Skeletal muscle satellite cell (primary cell): ENCODE data around the gene SLK.

Source experiments
- H3K27me3 ChIP-seq: 2 replicates; pipeline ENCODE4 v1.7.0; 2013; ENCODE audit warnings: low read length; ENCODE audit not compliant: control insufficient read depth, insufficient read depth
- H3K36me3 ChIP-seq: 2 replicates; pipeline ENCODE4 v1.7.0; 2013; ENCODE audit warnings: mild to moderate bottlenecking, control low read depth, low read length; ENCODE audit not compliant: insufficient read depth
- H3K4me1 ChIP-seq: 2 replicates; pipeline ENCODE4 v1.7.0; 2013; ENCODE audit warnings: low read length; ENCODE audit not compliant: control insufficient read depth, insufficient read depth
- H3K4me2 ChIP-seq: 2 replicates; pipeline ENCODE4 v1.7.0; 2013; ENCODE audit warnings: mild to moderate bottlenecking, low read length
- H3K4me3 ChIP-seq: 2 replicates; pipeline ENCODE4 v1.7.0; 2013; ENCODE audit warnings: low read length
- H3K9ac ChIP-seq: 2 replicates; pipeline ENCODE4 v1.7.0; 2013; ENCODE audit warnings: mild to moderate bottlenecking, low read depth, low read length, moderate library complexity
- H3K9me3 ChIP-seq: replicated peaks from 2 replicates; pipeline ENCODE4 v1.7.0; 2013; ENCODE audit warnings: mild to moderate bottlenecking, control low read depth, low read length

SLK gene

DNA sequence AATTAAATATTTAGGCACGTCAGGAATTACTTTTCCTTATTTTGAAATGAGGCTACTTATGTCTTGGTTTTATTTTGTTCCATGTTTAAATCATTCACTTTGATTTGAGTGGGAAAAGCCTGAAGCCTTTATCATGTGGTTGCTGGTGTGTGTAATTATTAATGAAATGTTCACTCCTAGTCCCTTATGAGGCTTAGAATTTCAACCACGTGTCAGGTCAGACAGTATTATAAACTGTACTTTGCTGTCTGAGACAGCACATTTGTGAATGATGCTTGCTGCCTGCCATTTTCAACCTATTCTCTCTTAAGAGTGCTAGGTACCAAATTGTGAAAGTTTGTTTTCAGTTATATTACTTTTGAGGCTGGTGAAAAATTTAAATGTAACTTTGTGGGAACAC is 59.8 kb downstream of the SLK start:
- Histone ChIP-seq H3K9me3 (no peaks in the 10 kb centered on the region), H3K27me3 (no peaks in the 10 kb centered on the region), H3K36me3 (peaks cover 48% of the 10 kb centered on the region), H3K4me3 (no peak overlapping the region), H3K4me1 (peaks cover under 1% of the 10 kb centered on the region), H3K9ac (no peak overlapping the region), H3K4me2 (no peak overlapping the region)

DNA sequence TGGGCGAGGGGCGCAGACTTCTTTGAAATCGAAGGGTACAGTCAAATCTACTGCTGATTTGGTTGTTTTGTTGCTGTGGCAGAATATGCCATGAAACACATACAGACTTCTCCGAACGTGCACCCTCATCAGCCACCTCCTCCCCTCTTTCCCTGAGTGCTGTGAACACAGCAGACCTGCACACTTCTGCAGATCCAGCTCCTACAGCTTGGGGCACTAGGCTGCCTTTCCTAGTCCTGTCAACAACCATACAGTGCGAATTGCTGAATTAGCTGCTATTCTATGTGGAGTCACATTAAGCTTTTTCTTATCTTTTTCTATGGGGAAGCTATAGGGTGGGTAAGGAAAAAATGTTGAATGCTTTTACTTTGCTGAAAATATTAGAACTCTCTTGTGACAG is 61.2 kb downstream of the SLK start:
- H3K9ac ChIP-seq: no peak overlapping the region
- H3K4me2 ChIP-seq: no peak overlapping the region
- peaks cover 49% of the 10 kb centered on the region for H3K36me3 ChIP-seq
- H3K4me1 ChIP-seq: no peaks in the 10 kb centered on the region
- no peaks in the 10 kb centered on the region for H3K27me3 ChIP-seq
- no peaks in the 10 kb centered on the region for H3K9me3 ChIP-seq
- H3K4me3 ChIP-seq: no peak overlapping the region

- Histone ChIP-seq H3K4me3 (no peak overlapping the region), H3K4me1 (no peaks in the 10 kb centered on the region), H3K9ac (no peak overlapping the region), H3K36me3 (peaks cover 41% of the 10 kb centered on the region), H3K27me3 (no peaks in the 10 kb centered on the region), H3K4me2 (no peak overlapping the region), H3K9me3 (no peaks in the 10 kb centered on the region)
Measured at GRCh38 chr10:104028823-104029520, 62.0 kb downstream of the SLK start.

GRCh38 chr10:104029521-104029860 is 62.6 kb downstream of the SLK start:
- Histone ChIP-seq H3K4me1 (no peaks in the 10 kb centered on the region), H3K27me3 (no peaks in the 10 kb centered on the region), H3K4me3 (no peak overlapping the region), H3K9ac (no peak overlapping the region), H3K4me2 (no peak overlapping the region), H3K9me3 (no peaks in the 10 kb centered on the region), H3K36me3 (peaks cover 36% of the 10 kb centered on the region)

GRCh38 chr10:104031631-104032030 is 64.7 kb downstream of the SLK start:
- no peak overlapping the region for H3K4me3 ChIP-seq
- H3K36me3 ChIP-seq: peaks cover 19% of the 10 kb centered on the region
- no peak overlapping the region for H3K4me2 ChIP-seq
- no peaks in the 10 kb centered on the region for H3K27me3 ChIP-seq
- no peak overlapping the region for H3K9ac ChIP-seq
- no peaks in the 10 kb centered on the region for H3K4me1 ChIP-seq
- no peaks in the 10 kb centered on the region for H3K9me3 ChIP-seq

GRCh38 chr10:104032144-104032775 is 65.3 kb downstream of the SLK start:
- H3K9ac ChIP-seq: no peak overlapping the region
- no peaks in the 10 kb centered on the region for H3K27me3 ChIP-seq
- H3K9me3 ChIP-seq: no peaks in the 10 kb centered on the region
- no peak overlapping the region for H3K4me2 ChIP-seq
- H3K4me3 ChIP-seq: no peak overlapping the region
- peaks cover 19% of the 10 kb centered on the region for H3K36me3 ChIP-seq
- no peaks in the 10 kb centered on the region for H3K4me1 ChIP-seq

DNA sequence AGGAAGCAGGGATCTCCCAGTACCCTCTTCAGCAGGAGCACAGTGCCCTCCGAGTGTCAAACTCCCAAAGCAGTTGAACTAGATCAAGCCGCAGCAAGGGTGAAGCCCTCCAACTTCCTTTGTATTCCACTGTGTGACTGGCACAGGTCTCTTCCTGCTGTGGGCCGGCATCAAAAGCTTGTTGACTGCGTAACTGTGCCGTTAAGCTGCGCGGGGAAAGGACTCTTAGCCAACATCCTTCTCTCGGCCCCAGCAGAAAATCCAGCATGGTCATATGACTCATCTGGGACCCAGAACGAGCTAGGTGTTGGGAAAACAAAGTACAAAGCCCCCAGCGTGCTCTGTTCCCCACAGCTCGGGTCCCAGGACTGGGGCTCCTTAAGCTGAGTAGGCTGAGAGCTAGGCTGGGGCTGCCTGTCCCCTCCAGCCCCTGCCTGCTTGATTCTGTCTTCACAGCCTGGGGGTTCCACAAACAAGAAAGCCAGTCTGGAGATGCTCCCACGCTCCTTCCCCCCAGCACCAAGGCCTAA is 66.5 kb downstream of the SLK start:
- H3K9me3 ChIP-seq: no peaks in the 10 kb centered on the region
- no peaks in the 10 kb centered on the region for H3K27me3 ChIP-seq
- H3K9ac ChIP-seq: no peak overlapping the region
- H3K4me1 ChIP-seq: no peaks in the 10 kb centered on the region
- peaks cover 15% of the 10 kb centered on the region for H3K36me3 ChIP-seq
- no peak overlapping the region for H3K4me3 ChIP-seq
- H3K4me2 ChIP-seq: no peak overlapping the region

DNA sequence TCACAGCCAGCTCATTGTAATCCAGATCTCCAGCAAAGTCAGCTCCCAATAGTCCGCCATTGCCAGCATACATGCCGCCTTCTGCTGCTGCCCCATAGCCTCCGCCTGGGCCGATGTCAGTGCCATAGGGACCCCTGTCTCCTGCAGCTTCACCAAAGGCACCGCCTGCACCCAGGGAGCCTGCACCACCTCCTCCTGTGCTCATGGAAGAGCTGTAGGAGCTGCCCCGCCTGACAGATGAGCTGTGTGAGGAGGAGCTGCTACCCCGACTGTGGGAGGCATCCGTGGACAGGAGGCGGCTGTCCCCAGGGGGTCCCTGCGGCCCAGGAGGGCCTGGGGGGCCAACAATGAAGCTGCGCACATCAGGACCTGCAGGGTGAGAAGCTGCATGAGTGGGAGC is 67.0 kb downstream of the SLK start:
- Histone ChIP-seq H3K9ac (no peak overlapping the region), H3K9me3 (no peaks in the 10 kb centered on the region), H3K36me3 (peaks cover 15% of the 10 kb centered on the region), H3K4me3 (no peak overlapping the region), H3K4me2 (no peak overlapping the region), H3K4me1 (no peaks in the 10 kb centered on the region), H3K27me3 (no peaks in the 10 kb centered on the region)

DNA sequence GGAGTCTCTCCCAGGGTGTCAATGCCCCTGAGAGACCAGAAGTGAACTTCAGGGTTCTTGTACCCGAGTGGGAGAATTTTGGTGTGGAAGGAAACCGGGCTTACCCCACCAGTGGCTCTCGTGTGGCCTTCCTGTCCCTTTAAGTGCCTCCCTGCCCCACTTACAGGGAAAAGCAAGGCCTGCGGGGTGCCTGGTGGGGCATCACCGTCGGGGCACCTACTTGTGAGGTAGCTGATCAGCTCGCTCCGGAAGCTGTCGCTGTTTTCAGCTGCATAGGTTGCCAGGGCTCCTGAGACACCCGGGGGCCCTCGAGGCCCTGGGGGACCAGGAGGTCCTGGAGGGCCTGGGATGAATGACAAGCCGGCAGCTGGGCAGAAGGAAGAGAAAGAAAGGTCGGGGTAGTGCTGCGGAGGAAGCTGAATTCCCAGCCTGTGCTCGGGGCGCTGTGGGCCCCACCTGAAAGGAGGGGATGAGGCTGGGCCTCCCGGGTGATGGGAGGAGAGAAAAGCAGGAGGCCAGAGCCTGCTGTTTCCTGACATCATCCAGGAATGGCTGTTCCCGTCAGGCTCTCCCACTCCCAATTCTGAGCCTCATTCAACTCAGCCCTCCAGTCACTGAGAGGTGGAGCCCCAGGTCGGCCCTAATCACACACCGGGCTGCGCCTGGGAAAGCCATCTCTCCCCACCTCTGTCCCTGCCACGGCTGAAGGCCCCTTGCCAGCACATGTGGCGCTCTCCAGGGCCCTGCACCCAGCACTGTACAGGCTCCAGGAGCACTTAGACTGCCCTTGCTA is 67.7 kb downstream of the SLK start:
- Histone ChIP-seq H3K9me3 (no peaks in the 10 kb centered on the region), H3K27me3 (no peaks in the 10 kb centered on the region), H3K4me2 (no peak overlapping the region), H3K4me3 (no peak overlapping the region), H3K36me3 (peaks cover 15% of the 10 kb centered on the region), H3K4me1 (no peaks in the 10 kb centered on the region), H3K9ac (no peak overlapping the region)

- Histone ChIP-seq H3K4me2 (no peak overlapping the region), H3K9ac (no peak overlapping the region), H3K4me1 (no peaks in the 10 kb centered on the region), H3K36me3 (peaks cover 15% of the 10 kb centered on the region), H3K27me3 (no peaks in the 10 kb centered on the region), H3K9me3 (no peaks in the 10 kb centered on the region), H3K4me3 (no peak overlapping the region)
Measured at GRCh38 chr10:104035194-104036068, 68.5 kb downstream of the SLK start.

DNA sequence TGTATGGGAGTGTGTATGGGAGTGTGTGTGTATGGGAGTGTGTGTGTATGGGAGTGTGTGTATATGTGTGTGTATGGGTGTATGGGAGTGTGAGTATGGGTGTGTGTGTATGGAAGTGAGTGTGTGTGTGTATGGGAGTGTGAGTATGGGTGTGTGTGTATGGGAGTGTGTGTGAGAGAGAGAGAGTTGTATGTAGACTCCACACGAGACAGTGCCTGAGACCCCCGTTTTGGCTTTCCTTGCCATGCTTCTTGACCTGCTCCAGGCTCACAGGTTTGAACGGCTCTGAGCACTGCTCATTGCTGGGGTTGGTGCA is 69.1 kb downstream of the SLK start:
- Histone ChIP-seq H3K36me3 (peaks cover 15% of the 10 kb centered on the region), H3K4me3 (no peak overlapping the region), H3K9ac (no peak overlapping the region), H3K27me3 (no peaks in the 10 kb centered on the region), H3K9me3 (no peaks in the 10 kb centered on the region), H3K4me1 (no peaks in the 10 kb centered on the region), H3K4me2 (no peak overlapping the region)
